Endometrial microvascular endothelial cells (primary cell): ENCODE data around the gene DCC. TPM values are rescaled to one million over a fixed set of nuclear protein-coding genes. Genes with fewer than 3 reads are reported as not detected.

ENCODE experiments used
- in situ Hi-C: cut with HindIII; loops from 2 replicates; pipeline ENCODE4 v1.10.0; 2017; ENCODE audit warnings: low sequenced_read_pairs, low pct_unique_long_range_greater_than_20kb; ENCODE audit errors: inconsistent ontology term
- total RNA-seq: library from RNA; depleted of rRNA; stranded (reverse); fragments of >200 nt; gene quantifications from one replicate; pipeline ENCODE4 v1.2.3, GENCODE V29; 2015; ENCODE audit errors: inconsistent ontology term

DCC gene
- total RNA-seq, 1 donor from 2014 or later, result not detected

DNA sequence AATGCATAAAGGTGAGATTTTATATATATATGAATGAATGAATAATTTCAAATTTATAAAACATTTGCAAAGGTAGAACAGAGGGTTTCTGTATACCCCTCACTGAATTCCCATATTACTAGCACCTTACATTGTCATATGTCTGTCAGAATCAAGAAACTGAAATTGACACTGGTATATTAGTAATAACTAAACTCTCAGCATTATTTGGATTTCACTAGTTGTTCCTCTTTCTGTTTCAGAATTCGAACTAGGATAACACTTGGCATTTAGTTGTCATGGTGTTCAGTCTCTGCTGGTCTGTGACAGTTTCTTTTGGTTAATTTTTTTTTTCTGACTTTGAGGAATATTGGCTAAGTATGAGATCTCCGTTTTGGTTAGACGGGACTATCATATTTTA is 275.9 kb downstream of the DCC start:
- in situ Hi-C loops, result no loop called here

DNA sequence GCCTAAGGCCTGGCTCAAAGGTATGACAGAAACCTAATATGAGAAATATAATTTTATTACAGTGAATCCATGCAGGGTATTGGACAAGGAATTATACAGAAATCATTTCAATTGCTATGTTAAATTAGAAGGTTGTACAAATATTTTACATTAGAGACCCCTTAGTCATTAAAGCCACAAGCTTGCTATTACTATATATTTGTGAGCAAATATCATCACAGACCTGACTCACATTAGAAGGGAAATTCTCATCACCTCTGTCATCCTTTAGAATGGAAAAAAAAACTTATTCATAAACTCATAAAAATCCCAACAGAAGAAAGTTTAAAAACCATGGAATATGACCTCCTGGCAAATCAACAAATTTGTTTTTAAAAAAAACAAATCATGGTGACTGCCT is 277.9 kb downstream of the DCC start:
- in situ Hi-C loops, result no loop called here

DNA sequence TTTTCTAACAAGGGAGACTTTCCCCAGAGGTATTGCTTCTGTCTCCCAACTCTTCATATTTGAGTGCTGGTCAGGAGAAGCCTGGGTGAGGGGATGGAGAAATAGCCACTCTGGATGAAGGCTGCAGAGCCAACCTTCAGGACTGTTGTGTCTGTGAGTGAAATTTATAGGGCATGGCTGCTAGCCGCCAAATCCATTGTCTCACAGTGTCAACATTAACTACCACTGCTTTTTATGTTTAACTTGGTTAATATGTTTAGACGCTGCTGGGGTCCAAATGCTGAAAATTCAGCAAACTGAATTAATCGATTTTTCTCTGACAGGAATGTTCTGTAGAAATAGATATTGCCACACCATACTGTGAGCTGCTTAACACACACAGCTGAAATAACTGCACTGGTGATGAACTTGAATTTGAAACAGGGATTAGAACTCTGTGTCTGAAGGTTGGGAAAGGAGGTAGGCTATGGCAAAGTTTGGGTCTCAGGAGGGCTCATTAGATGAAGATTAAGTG is 281.0 kb downstream of the DCC start:
- in situ Hi-C loops, result no loop called here

DNA sequence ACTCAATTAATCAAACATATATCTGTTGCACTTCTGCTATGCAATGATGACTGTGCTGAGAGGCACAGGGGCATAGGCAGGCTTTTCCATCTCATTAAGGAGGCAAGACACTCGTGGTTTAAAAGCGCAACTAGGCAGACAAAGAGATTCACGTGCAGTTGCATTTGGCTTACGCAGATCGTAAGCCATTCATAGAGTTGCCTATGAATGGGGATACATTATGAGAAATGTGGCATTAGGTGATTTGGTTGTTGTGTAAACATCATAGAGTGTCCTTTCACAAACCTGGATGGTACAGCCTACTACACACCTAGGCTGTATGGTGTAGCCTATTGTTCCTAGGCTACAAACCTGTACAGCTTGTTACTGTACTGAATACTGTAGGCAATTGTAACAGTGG is 284.7 kb downstream of the DCC start:
- in situ Hi-C loops, result no loop called here

DNA sequence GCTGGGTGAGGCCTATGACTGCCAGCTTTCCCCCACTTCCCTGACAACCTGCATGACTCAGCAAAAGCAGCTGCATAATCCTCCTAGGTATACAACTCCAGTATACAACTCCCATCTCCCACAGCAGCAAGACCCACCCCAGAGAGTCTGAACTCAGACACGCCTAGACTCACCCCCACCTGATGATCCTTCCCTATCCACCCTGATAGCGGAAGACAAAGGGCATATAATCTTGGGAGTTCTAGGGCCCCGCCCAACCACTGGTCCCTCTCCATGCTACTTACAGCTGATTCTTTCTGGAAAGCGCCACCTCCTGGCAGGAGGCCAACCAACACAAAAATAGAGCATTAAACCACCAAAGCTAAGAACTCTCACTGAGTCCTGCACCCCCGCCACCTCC is 296.5 kb downstream of the DCC start:
- in situ Hi-C loops, result no loop called here

DNA sequence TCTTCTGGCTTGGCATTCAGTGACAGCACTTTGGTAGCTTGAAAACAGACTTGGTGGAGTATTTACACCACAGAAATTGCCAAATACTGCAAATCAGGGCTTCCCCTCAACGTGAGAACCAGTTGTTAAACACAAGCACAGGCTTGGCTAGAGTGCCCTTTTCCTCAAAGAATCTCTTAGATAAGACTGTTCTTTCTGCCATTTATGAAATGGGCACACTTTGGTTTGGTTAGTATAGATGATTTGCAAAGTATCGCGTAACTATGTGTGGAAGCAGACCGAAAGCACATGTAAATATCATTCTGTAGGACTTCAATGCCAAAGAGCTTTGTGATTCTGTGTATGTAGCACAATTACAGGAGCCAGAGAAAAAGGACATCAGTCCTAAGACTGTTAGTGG is 308.2 kb downstream of the DCC start:
- in situ Hi-C loops, result no loop called here

DNA sequence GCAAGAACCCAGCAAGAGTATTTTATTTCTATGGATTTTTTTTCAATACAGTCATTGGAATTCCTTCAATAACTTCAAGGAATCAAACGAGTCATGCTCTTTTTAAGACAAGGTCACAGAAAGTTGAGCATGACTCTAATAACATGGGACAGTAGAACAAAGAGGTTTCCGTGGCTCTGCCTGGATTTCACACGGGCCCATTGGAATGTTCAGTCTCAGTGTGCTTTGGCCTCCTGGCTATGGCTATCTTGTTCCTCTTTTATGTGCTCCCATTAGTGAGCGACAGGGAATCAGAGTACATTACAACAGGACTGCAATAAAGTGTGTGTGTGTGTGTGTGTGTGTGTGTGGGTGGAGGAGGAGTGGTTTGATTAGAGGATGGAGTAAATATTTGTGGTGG is 312.4 kb downstream of the DCC start:
- in situ Hi-C loops, result no loop called here

DNA sequence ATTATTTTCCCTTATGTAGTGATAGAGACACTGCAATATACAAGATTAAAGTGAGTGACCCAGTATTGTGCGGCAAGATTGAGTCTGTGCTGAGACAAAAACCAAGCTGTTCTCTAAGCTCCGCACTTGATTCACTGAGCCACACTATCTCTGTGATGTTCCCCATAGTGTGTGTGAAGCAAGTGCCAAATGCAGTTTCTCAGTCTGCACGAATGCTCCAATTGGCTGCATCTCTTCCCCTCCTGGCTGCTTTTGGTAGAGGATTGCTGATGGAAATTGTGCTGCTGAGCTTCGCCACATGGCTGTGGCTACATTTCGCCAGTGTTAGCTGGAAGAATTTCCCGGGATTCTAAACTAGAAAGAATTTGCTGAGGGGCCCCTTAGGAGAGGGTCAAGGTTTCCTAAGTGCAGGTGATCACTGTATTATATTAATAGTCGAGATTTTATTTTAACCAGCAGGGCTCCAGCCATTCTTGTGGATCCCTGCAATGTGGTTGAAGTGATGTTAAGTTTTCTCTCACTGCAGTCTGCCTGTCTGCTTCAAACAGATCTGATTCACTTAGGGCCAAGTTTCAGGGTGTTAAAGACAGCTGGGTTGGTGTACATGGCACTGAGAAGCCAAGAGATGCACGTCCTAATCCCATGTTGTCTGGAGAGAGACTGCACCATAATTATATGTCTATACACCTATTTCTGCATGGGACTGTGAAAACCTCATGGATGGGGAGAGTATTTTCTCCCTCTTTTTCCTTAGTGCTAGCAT is 317.2 kb downstream of the DCC start:
- in situ Hi-C loops, result no loop called here

DNA sequence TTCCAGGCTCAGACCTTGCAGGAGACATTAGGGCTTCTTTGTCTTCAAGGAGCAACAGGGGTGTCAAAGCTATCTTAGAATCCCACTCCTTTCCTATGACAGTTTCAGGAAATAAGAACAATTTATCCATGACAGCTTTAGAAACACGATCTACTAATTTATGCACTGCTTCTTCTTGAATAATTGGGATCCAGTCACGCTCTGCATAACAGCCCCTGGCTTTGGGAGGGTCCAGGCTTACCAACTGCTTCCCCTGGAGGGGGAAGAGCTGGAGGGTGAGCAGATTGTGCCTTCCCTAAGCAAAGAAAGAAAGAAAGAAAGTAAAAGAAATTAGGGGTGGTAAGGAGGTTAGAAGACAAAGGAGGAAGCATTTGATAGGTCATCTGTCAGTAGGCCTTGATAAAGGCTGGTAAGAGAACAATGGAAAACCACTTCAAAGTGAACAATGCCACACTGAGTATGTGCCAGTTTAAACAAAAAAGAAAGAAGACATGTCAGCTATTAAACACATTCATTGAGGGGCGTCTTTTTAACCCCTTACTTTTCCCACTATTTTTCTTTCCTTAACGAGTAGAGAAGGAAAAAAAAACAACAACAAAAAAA is 327.6 kb downstream of the DCC start:
- in situ Hi-C loops, result no loop called here

DNA sequence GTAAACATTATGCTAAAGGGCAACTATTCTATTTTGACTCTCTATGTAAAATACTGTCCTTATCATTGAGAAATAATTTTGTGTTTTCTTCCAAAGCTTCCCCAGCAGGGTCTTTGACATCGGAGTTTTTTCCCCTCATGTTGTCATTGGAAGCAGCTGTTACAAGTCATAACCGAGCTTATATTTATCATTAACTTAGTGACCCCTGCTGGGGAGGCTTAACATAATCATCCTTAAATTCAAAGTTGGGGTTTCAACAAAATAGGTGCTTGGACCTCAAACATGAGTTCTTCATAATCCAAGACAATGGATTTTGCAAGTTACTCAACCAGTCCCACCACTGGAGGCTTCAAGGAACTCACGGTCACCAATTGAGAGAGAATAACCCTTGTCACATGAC is 330.9 kb downstream of the DCC start:
- in situ Hi-C loops, result no loop called here

DNA sequence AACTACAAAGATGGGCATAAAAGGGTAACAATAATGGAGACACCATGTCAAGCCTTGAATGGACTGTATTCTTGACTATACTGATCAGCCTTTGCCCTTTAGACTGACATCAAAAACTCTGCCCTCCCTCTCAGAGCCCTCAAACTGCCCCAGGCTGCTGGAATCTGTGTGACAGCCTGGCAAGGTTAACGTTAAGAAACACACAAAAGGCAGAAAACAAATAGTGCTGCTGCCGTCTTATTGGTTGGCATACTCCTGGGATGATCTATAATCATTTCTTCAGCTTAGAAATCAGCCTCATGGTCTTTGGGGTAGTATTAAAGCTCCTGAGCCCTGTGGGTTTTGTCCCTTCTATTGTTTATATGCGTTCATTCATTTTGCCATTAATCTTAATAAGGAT is 338.0 kb downstream of the DCC start:
- in situ Hi-C loops, result no loop called here

DNA sequence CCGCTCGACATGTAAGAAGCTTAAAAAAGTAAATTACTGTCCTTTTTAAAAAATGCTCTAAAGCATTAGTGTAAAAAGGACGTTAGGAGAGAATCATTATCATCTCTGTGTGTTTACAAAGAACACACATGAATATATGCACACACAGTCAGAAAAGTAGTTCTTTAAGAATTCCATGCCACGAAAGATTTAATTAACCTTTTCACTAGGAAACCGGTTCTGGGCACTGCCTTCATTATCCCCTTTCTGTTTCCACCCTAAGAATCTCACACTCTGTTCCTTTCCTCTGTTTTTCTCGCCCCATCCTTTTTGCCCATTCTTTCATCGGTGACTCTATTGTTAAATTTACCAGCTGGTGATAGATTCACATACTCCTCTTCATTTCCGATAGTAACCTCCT is 338.6 kb downstream of the DCC start:
- in situ Hi-C loops, result no loop called here

DNA sequence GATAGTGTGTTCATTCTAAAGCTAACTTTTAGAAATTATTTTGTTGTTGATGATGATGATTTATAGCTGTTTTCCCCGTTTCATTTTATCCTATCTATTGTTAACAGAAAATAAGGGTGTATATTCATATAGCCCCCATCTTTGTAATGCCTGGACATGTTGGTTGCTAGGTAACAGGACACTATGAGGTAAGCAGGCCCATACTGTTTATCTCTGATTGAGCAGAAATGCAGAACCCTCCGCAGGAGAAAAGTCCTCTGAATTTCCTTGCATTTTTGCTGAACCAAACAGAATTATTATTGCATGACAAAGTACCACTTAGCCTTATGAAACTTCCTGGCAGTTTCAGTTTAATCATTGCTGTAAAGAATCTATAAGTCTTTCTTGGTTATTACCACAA is 339.4 kb downstream of the DCC start:
- in situ Hi-C loops, result no loop called here

DNA sequence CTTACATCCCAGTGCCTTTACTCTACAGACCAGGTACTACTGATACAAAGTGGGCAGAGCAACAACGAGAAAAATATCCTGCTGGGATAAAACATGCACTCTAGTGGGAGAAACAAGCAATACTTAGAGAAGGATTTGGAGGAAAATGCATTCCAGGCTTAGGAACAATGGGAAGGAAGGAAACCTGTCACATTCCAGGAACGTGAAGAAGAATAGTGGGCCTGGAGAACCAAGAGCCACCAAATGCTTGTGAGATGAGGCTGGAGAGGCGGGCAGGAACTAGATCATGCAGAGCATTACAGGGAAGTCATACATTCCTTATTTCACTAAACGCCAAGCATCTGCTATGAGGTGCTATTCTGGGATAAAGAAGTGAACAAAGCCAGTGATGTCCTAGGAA is 342.3 kb downstream of the DCC start:
- in situ Hi-C loops, result no loop called here

DNA sequence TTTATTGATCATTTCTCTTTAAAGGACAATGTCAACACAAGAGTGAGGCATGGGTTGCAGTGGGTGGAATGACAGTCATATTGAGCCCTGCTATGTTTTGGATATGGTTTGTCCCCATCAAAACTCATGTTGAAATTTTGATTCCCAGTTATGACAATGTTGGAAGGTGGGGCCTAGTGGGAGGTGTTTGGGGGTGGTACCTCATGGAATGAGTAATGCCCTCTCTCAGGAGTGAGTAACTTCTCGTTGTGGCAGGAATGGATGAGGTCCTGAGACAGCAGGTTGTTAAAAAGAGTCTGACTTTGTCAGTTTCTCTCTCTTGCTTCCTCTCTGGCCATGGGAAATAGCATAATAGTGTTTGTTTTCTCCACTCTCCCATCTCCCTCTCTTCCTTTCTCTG is 345.3 kb downstream of the DCC start:
- in situ Hi-C loops, result no loop called here

DNA sequence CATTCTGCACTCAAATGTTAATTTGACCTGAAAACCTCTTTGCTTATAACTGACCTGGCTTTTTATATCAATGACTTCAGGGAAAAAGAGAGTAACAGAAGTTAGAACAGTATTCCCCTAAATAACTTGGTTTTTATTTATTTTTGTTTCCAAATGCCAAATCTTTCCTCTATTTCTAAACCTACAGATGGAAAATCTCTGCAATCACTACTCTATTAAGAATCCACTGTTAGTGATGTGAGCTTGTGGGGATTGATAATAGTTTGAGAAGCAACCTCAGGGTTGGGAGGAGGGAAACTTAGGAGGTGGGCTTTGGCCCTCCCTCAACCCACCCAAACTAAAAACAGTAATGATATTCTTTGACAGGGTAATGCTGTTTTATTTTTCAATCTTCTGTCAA is 351.8 kb downstream of the DCC start:
- in situ Hi-C loops, result no loop called here

DNA sequence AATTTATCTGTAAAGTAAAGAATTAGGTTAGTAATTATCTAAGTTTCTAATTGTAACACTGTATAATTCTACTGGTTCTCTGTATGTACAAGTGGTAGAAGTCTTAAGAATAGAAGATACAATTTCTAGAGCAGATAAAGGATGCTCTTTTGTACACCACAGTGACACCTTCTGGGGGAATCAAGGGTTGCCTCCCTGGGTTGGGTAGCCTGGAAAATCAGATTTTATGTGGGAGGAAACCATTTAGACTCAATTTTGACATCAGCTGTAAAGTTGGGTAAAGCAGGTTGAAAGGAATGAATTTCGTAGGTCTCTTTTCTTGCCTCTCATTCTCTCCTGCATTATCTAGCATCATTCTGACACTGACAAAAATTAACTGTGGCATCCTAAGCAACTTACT is 354.8 kb downstream of the DCC start:
- in situ Hi-C loops, result no loop called here

DNA sequence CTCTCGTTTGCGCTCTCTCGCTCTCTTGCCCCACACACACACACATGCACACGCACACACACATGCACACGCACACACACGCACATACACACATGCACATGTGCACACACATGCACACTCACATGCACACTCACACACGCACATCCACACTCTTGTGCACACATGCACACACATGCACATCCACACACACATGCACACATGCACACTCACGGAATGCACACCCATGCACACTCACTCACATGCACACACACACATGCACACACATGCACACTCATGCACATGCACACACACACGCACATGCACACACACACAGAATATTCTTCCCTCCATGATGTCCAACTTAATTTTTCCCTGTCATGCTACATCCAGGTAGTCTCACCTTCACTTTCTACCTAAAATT is 360.1 kb downstream of the DCC start:
- in situ Hi-C loops, result no loop called here

DNA sequence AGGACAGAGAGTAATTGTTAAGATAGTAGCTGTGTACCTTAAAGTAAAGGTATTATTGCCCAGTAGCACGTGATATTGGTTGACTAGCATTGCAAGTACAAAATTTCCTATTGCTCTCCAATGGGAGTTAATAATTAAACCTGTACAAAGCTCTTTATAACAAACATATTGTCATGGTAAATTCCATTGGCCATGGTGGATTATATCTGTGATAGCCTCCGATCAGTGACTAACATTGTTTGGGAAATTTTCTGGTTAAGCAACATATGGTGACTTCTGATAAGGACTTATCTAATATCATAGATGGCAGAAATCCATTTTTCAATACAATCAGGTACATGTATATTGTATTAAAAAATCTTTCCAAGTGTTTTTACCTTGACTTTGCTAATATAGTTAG is 360.8 kb downstream of the DCC start:
- in situ Hi-C loops, result no loop called here

DNA sequence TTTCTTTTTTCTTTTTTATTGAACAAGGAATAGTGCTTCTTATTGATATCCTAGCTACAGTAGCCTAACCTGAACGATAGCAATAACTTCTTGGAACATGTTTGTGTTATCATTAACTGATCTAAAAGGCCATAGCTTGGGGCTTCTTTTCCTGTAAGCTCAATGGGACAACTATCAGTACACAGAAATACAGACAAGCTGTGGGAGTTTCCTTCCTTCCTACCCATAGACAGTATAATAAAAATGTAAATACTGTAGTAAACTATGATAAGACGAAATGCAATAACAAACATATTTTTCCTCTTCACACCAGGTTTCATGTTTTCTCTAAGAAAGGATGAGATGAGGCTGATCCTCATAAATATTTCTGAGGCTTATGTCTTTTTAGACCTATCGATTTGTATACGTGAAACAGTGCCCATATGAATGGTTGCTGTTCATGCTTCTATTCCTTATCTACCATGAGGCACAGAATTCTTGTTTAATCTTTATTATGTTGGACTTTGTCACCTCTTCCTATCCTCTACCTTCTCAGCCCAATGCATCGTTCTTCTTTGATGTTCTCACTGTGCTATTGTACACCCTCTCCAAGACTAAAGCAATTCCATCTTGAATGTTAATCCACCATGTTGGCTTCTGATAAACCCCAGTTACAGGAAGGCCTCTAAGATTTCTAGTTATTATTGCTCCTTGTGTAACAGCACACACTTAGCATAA is 361.4 kb downstream of the DCC start:
- in situ Hi-C loops, result no loop called here
